Chondrocyte (in vitro differentiated cells): ENCODE data around the gene POLN. TPM values are rescaled to one million over a fixed set of nuclear protein-coding genes. Genes with fewer than 3 reads are reported as not detected.

Source experiments
- DNase-seq: peaks from one replicate; pipeline ENCODE4 v3.0.0; 2021; ENCODE audit warnings: mixed read lengths, low spot score
- H3K27ac Mint-ChIP-seq: one replicate; pipeline ENCODE4 v1.8.0; 2021; ENCODE audit warnings: mild to moderate bottlenecking, moderate library complexity, mixed read lengths; ENCODE audit not compliant: unreplicated experiment
- H3K27me3 Mint-ChIP-seq: 2 replicates; pipeline ENCODE4 v1.8.0; 2021; ENCODE audit warnings: low read depth, mixed read lengths
- H3K36me3 Mint-ChIP-seq: 2 replicates; pipeline ENCODE4 v1.8.0; 2021; ENCODE audit warnings: low read depth, mixed read lengths
- H3K4me1 Mint-ChIP-seq: 2 replicates; pipeline ENCODE4 v1.8.0; 2021; ENCODE audit warnings: low read depth, mild to moderate bottlenecking, mixed read lengths
- H3K4me3 Mint-ChIP-seq: one replicate; pipeline ENCODE4 v1.8.0; 2021; ENCODE audit warnings: mild to moderate bottlenecking, moderate library complexity, mixed read lengths; ENCODE audit not compliant: unreplicated experiment
- H3K9me3 Mint-ChIP-seq: 2 replicates; pipeline ENCODE4 v1.8.0; 2021; ENCODE audit warnings: low read depth, mixed read lengths
- total RNA-seq: library from RNA; stranded (reverse); gene quantifications from 3 replicates; pipeline ENCODE4 v1.2.1, GENCODE V29; 2021
- TF ChIP-seq, protein P1 (sequence below): fragments of 200-600 bp; sonication (generic); IDR thresholded peaks from 2 replicates; pipeline ENCODE4 v1.5.0; 2021; ENCODE audit warnings: antibody characterized with exemption, mild to moderate bottlenecking, moderate library complexity

Gene POLN
- total RNA-seq, 1 donor from 2014 or later = 5.5 TPM

GRCh38 chr4:2078584-2078983 lies 163.3 kb downstream of the POLN start:
- no peaks in the 10 kb centered on the region for H3K4me1 Mint-ChIP-seq
- no peak overlapping the region for H3K27ac Mint-ChIP-seq
- no peaks in the 10 kb centered on the region for H3K9me3 Mint-ChIP-seq
- no peak for DNase-seq
- peaks cover 3% of the 10 kb centered on the region for H3K36me3 Mint-ChIP-seq
- TF ChIP-seq, protein P1, sequence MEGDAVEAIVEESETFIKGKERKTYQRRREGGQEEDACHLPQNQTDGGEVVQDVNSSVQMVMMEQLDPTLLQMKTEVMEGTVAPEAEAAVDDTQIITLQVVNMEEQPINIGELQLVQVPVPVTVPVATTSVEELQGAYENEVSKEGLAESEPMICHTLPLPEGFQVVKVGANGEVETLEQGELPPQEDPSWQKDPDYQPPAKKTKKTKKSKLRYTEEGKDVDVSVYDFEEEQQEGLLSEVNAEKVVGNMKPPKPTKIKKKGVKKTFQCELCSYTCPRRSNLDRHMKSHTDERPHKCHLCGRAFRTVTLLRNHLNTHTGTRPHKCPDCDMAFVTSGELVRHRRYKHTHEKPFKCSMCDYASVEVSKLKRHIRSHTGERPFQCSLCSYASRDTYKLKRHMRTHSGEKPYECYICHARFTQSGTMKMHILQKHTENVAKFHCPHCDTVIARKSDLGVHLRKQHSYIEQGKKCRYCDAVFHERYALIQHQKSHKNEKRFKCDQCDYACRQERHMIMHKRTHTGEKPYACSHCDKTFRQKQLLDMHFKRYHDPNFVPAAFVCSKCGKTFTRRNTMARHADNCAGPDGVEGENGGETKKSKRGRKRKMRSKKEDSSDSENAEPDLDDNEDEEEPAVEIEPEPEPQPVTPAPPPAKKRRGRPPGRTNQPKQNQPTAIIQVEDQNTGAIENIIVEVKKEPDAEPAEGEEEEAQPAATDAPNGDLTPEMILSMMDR = no peak
- no peak overlapping the region for H3K4me3 Mint-ChIP-seq
- H3K27me3 Mint-ChIP-seq = no peaks in the 10 kb centered on the region

GRCh38 chr4:2077537-2078460 lies 164.1 kb downstream of the POLN start:
- H3K27me3 Mint-ChIP-seq = no peaks in the 10 kb centered on the region
- H3K27ac Mint-ChIP-seq = no peak overlapping the region
- peaks cover 2% of the 10 kb centered on the region for H3K36me3 Mint-ChIP-seq

DNA sequence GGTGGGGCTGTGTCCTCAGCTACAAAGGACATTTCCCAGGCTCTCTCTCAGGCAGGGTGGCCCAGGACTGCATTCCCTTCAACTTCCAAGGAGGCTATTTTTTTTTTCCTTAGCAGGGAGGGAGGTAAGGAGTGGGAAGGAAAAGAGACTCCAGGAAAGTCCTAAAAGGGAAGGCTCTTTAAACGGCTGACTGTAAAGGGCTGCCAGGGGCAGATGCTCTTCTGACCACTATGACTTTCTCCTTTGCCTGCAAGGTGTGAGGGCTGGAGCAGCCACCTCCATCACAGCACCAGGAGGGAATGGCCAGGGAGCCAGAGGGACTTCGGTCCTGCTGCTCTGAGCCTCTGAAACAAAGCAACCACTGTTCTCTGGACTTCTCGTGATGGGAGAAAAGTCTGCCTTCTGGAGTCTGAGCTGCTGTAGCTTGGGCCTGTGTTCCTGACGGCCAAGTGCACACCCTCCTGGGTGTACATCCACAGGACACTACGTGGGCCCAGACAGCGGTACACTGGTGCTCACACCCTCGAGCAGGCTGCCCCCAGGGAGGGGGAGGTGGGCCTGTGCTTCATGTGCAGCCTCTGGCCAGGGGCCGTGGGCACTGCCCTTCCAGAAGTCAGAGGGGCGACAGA lies 164.9 kb downstream of the POLN start:
- Mint-ChIP-seq H3K4me1 (no peaks in the 10 kb centered on the region), H3K27me3 (no peaks in the 10 kb centered on the region), H3K36me3 (no peaks in the 10 kb centered on the region), H3K27ac (no peak overlapping the region), H3K4me3 (no peak overlapping the region), H3K9me3 (no peaks in the 10 kb centered on the region)
- peak; percentile 86 for DNase-seq
- TF ChIP-seq, protein P1 = no peak

More at GRCh38 chr4:2077537-2078460, 164.1 kb downstream of the POLN start:
- Mint-ChIP-seq H3K9me3 (no peaks in the 10 kb centered on the region), H3K4me1 (no peaks in the 10 kb centered on the region), H3K4me3 (no peak overlapping the region)
- no peak for DNase-seq
- TF ChIP-seq, protein P1 = no peak

DNA sequence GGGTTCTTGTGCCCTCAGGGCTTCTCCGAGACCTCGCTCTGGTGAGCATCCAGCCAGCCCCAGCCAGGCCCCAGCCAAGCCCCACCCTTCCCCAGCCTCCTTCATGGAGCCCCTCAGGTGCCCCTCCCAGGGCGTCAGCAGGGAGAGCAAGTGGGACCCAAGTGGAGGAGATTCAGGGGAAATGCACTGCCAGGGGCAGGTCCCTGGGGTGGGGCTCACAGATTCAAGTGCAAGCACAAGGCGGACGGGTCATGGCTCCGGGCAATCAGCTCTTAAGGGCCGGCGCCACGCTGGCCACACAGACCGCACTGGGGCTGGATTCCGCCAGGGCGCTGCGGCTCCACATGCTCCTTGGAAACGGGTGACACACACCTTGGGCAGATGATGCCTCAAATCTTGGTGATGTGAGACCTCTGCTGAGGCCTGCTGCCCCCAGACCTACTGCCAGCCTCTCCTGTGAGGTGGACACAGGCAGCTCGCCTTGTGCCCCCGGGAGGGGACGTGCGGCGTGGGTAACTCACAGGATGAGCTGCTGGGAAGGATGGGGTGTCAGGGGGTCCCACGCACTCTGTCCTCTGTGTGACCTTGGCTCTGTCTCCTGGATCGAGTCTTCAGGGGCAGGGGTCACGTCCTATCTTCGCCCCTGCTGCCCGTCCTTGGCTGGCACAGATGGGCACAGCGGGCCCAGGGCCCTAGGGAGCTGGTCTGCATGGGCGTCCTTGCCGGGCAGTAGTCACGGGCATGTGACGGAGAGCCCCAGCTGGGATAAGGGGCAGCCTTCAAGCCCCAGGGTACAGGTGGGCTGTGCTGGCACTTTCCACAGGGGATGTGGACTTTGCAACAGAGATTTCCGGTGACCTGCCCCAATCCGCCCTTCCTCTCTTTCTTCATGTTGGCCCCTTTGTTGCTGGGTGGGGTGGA lies 165.7 kb downstream of the POLN start:
- no peak overlapping the region for H3K4me3 Mint-ChIP-seq

More for the DNA sequence above, 165.7 kb downstream of the POLN start:
- Mint-ChIP-seq H3K9me3 (no peaks in the 10 kb centered on the region), H3K27me3 (no peaks in the 10 kb centered on the region), H3K4me1 (no peaks in the 10 kb centered on the region), H3K27ac (no peak overlapping the region), H3K36me3 (no peaks in the 10 kb centered on the region)
- TF ChIP-seq, protein P1 = no peak
- no peak for DNase-seq
